Stimulated activated naive CD4-positive, alpha-beta T cell treated with Interleukin-2 at 50 U/mL for 16 hours (primary cell): ENCODE data around the gene INPP5J.
"Not testable (repeated sequence)": the region's sequence is repeated elsewhere in the genome, so short reads cannot be mapped to it uniquely, and the experiment has no call there.

ENCODE experiments used
- DNase-seq: peaks from one replicate; lab custom pipeline; 2025; lab: John Stamatoyannopoulos, UW

INPP5J gene

GRCh38 chr22:31102441-31103081 lies 20.2 kb upstream of the INPP5J start:
- DNase-seq = no peak

- DNase-seq = no peak
These were observed 19.7 kb upstream of the INPP5J start for GRCh38 chr22:31103111-31103510.

- DNase-seq = no peak
These were observed 18.7 kb upstream of the INPP5J start for GRCh38 chr22:31103899-31104694.

- DNase-seq = no peak
These were observed 17.9 kb upstream of the INPP5J start for GRCh38 chr22:31104869-31105268.

GRCh38 chr22:31105282-31105929 lies 17.4 kb upstream of the INPP5J start:
- no peak for DNase-seq

GRCh38 chr22:31106001-31106571 lies 16.7 kb upstream of the INPP5J start:
- DNase-seq = no peak

GRCh38 chr22:31106731-31107177 lies 16.0 kb upstream of the INPP5J start:
- DNase-seq = no peak

GRCh38 chr22:31107178-31107893 lies 15.4 kb upstream of the INPP5J start, which contains the start of gene SELENOM:
Gene SELENOM, minus strand, starts transcription at chr22:31107568. Its CDS starts 63 bp downstream, at chr22:31107505.
- peak; percentile 92 for DNase-seq

GRCh38 chr22:31107894-31108218 lies 14.9 kb upstream of the INPP5J start:
- no peak for DNase-seq

GRCh38 chr22:31112547-31113091 lies 10.1 kb upstream of the INPP5J start:
- not testable (repeated sequence) for DNase-seq

GRCh38 chr22:31118046-31118820 lies 4.5 kb upstream of the INPP5J start:
- DNase-seq = no peak

- DNase-seq = no peak
These were observed 3.6 kb upstream of the INPP5J start for GRCh38 chr22:31119026-31119717.

GRCh38 chr22:31120230-31120629 lies 2.5 kb upstream of the INPP5J start:
- DNase-seq = no peak

GRCh38 chr22:31120642-31121041 lies 2.1 kb upstream of the INPP5J start:
- DNase-seq = no peak

- no peak for DNase-seq
These were observed 1.4 kb upstream of the INPP5J start for GRCh38 chr22:31121403-31121802.

GRCh38 chr22:31122196-31122531 lies 602 bp upstream of the INPP5J start:
- no peak for DNase-seq

GRCh38 chr22:31123292-31123602 lies 481 bp downstream of the INPP5J start:
- DNase-seq = no peak

GRCh38 chr22:31124290-31124689 lies 1.5 kb downstream of the INPP5J start:
- no peak for DNase-seq

- DNase-seq = no peak
These were observed 2.2 kb downstream of the INPP5J start for GRCh38 chr22:31124811-31125465.

- DNase-seq = no peak
These were observed 2.9 kb downstream of the INPP5J start for GRCh38 chr22:31125521-31126117.
